Measurements from ENCODE around the gene ISLR. TPM values are rescaled to one million over a fixed set of nuclear protein-coding genes. Genes with fewer than 3 reads are reported as not detected.
A peak's percentile ranks its signal among the peaks of the same experiment; 100 is the strongest.

ISLR gene
- total RNA-seq, 1 donor: 106 TPM

DNA sequence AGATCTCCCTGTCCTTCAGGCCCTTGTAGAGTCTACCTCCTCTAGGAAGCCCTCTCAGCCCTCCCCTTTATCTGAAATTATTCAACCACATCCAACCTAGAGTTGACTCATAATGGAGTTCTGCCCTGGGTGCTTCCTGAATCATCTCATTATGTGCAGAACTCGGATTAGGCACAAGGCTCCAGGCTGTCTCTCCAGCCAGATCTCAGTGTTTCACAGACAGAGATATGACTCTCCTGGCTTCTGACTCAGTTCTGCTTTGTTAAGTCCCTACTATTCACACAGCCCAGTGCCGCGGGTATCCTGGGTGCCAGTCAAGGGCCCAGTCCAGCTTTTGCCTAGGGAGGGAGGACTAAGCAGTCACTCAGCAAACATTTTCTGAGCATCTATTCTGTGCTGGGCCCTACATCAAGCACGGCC lies 19.8 kb downstream of the ISLR start:
- Histone ChIP-seq H3K4me1 (ENCODE audit: insufficient read depth, low read length) (peaks cover 31% of the 10 kb centered on the region), H3K9me3 (ENCODE audit: low read depth, low read length) (no peaks in the 10 kb centered on the region), H3K4me2 (ENCODE audit: insufficient read depth, low read length) (no peak overlapping the region), H3K4me3 (ENCODE audit: insufficient read depth, low read length) (no peak overlapping the region), H3K36me3 (ENCODE audit: insufficient read depth, low read length) (no peaks in the 10 kb centered on the region), H4K20me1 (ENCODE audit: insufficient read depth, low read length) (no peaks in the 10 kb centered on the region), H3K27ac (ENCODE audit: low read depth, low read length) (peak overlapping the region; percentile 83), H3K27me3 (ENCODE audit: insufficient read depth, low read length) (no peaks in the 10 kb centered on the region), H2AFZ (ENCODE audit: low read length) (no peak overlapping the region), H3K79me2 (ENCODE audit: insufficient read depth, low read length) (no peaks in the 10 kb centered on the region)
- DNase-seq (ENCODE audit: insufficient read length, low spot score, missing footprints): peak; percentile 98
- TF ChIP-seq, protein P1, sequence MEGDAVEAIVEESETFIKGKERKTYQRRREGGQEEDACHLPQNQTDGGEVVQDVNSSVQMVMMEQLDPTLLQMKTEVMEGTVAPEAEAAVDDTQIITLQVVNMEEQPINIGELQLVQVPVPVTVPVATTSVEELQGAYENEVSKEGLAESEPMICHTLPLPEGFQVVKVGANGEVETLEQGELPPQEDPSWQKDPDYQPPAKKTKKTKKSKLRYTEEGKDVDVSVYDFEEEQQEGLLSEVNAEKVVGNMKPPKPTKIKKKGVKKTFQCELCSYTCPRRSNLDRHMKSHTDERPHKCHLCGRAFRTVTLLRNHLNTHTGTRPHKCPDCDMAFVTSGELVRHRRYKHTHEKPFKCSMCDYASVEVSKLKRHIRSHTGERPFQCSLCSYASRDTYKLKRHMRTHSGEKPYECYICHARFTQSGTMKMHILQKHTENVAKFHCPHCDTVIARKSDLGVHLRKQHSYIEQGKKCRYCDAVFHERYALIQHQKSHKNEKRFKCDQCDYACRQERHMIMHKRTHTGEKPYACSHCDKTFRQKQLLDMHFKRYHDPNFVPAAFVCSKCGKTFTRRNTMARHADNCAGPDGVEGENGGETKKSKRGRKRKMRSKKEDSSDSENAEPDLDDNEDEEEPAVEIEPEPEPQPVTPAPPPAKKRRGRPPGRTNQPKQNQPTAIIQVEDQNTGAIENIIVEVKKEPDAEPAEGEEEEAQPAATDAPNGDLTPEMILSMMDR (IDR thresholded peaks at IDR 0.05; ENCODE audit: extremely low read depth, low read depth, low read length): no peak

DNA sequence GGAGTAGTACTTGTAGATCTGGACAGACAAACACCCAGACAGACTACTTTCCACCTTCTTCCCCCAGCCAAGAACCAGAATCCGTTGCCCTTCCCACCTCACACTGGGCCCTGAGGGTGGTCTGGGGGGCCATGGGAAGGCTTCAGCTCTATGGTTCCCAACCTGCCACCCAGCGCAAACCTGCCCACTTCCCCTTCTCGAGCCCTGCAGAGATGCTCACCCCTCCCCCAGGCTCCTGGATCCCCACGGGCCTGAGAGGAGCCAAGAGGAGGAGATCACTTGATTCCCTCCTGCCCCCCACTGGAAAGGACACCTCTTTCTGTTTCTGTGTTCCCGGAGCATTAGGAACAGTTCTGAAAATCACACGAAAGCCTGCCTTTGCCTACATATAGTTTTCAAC lies 20.4 kb downstream of the ISLR start:
- Histone ChIP-seq H3K79me2 (ENCODE audit: insufficient read depth, low read length) (no peaks in the 10 kb centered on the region), H3K4me1 (ENCODE audit: insufficient read depth, low read length) (peaks cover 31% of the 10 kb centered on the region), H3K4me3 (ENCODE audit: insufficient read depth, low read length) (no peak overlapping the region), H3K9me3 (ENCODE audit: low read depth, low read length) (no peaks in the 10 kb centered on the region), H3K4me2 (ENCODE audit: insufficient read depth, low read length) (no peak overlapping the region), H3K27me3 (ENCODE audit: insufficient read depth, low read length) (no peaks in the 10 kb centered on the region), H2AFZ (ENCODE audit: low read length) (no peak overlapping the region), H3K36me3 (ENCODE audit: insufficient read depth, low read length) (no peaks in the 10 kb centered on the region), H4K20me1 (ENCODE audit: insufficient read depth, low read length) (no peaks in the 10 kb centered on the region), H3K27ac (ENCODE audit: low read depth, low read length) (peak overlapping the region; percentile 83)
- DNase-seq (ENCODE audit: insufficient read length, low spot score, missing footprints): peak; percentile 36
- TF ChIP-seq, protein P1 (IDR thresholded peaks at IDR 0.05; ENCODE audit: extremely low read depth, low read depth, low read length): no peak

DNA sequence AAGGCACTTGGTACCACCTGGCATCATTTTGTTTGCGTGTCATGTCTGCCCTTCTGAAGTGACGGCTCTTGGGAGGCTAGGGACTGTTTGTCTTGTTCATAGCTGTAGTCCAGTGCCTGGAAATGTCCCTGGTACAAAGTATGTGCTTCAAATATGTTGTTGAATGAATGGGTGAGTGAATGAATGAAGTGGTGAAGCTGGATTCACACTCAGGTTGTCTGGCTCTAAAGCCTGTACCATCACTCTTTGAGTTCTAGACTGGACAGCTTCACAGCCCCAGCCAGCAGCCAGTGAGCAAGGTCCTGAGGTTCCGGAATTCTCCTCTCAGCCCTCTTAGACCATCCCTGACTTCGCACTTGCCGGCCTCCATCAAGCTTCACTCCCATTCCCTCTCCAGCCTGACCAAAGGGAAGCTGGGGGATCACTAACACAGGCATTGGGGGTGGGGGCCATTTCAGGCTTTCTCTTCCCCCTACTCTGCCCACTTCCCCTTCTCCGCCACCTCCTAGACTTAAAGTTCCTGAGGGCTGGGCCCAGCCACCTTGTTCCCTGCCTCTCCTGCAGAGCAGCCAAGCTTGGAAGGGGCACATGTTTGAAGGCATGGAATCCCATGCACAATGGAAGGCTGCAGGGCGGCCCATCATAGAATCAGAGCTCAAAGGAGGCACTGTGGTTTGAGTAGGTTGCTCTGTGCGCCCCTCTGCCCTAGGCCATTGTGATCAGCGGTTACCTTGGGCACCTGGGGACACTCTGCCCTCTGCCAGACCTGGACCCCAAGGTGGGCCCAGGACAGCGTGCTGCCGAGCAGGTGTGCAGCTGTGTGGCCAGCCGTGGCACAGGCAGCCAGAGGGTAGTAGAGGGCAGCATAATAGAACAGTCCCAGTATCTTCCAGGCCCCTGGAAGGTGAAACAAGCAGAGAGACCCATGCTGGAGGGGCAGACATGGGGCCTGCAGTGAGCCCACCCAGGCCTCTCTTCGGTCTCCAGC lies 21.4 kb downstream of the ISLR start:
- H3K4me3 ChIP-seq (ENCODE audit: insufficient read depth, low read length): no peak overlapping the region
- no peak overlapping the region for H2AFZ ChIP-seq (ENCODE audit: low read length)
- H3K27me3 ChIP-seq (ENCODE audit: insufficient read depth, low read length): no peaks in the 10 kb centered on the region
- H3K4me1 ChIP-seq (ENCODE audit: insufficient read depth, low read length): peaks cover 31% of the 10 kb centered on the region
- no peaks in the 10 kb centered on the region for H3K79me2 ChIP-seq (ENCODE audit: insufficient read depth, low read length)
- DNase-seq (ENCODE audit: insufficient read length, low spot score, missing footprints): peak; percentile 58
- TF ChIP-seq, protein P1 (IDR thresholded peaks at IDR 0.05; ENCODE audit: extremely low read depth, low read depth, low read length): no peak
- peak overlapping the region; percentile 83 for H3K27ac ChIP-seq (ENCODE audit: low read depth, low read length)
- no peaks in the 10 kb centered on the region for H3K36me3 ChIP-seq (ENCODE audit: insufficient read depth, low read length)
- H3K9me3 ChIP-seq (ENCODE audit: low read depth, low read length): no peaks in the 10 kb centered on the region
- H3K4me2 ChIP-seq (ENCODE audit: insufficient read depth, low read length): no peak overlapping the region
- no peaks in the 10 kb centered on the region for H4K20me1 ChIP-seq (ENCODE audit: insufficient read depth, low read length)

DNA sequence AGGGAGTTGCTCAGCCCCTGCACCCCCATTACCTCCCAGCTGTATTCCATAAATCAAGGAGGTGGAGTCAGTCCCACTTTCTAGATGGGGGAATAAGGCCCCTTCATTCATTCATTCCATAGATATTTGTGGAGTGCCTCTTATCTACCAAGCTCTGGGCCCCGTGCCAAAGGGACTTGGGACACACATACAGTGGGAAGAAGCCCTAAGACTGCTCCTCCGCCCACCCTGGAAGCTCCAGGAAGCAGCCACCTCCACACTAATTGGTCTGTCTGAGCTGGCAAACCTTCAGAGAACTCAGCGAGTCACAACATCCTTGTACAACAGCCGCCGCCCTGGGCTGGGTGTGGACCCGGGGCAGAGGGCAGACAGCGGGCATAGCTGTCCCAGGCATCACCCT lies 22.7 kb downstream of the ISLR start:
- H2AFZ ChIP-seq (ENCODE audit: low read length): no peak overlapping the region
- no peaks in the 10 kb centered on the region for H4K20me1 ChIP-seq (ENCODE audit: insufficient read depth, low read length)
- H3K9me3 ChIP-seq (ENCODE audit: low read depth, low read length): no peaks in the 10 kb centered on the region
- no peaks in the 10 kb centered on the region for H3K79me2 ChIP-seq (ENCODE audit: insufficient read depth, low read length)
- H3K4me3 ChIP-seq (ENCODE audit: insufficient read depth, low read length): no peak overlapping the region
- H3K4me1 ChIP-seq (ENCODE audit: insufficient read depth, low read length): peaks cover 43% of the 10 kb centered on the region
- H3K27me3 ChIP-seq (ENCODE audit: insufficient read depth, low read length): no peaks in the 10 kb centered on the region
- H3K27ac ChIP-seq (ENCODE audit: low read depth, low read length): peak overlapping the region; percentile 3
- H3K36me3 ChIP-seq (ENCODE audit: insufficient read depth, low read length): no peaks in the 10 kb centered on the region
- TF ChIP-seq, protein P1 (IDR thresholded peaks at IDR 0.05; ENCODE audit: extremely low read depth, low read depth, low read length): no peak
- peak; percentile 96 for DNase-seq (ENCODE audit: insufficient read length, low spot score, missing footprints)
- H3K4me2 ChIP-seq (ENCODE audit: insufficient read depth, low read length): peak overlapping the region; percentile 32
